ENCODE measurements around the gene RIPOR2.

RIPOR2 gene

GRCh38 chr6:24847402-24847801 is 88.4 kb downstream of the RIPOR2 start:
- no peak for DNase-seq (ENCODE audit: low read depth)

GRCh38 chr6:24845578-24845977 is 90.2 kb downstream of the RIPOR2 start:
- no peak for DNase-seq (ENCODE audit: low read depth)

GRCh38 chr6:24844903-24845302 is 90.9 kb downstream of the RIPOR2 start:
- DNase-seq (ENCODE audit: low read depth): no peak

GRCh38 chr6:24844061-24844460 is 91.7 kb downstream of the RIPOR2 start:
- DNase-seq (ENCODE audit: low read depth): no peak

GRCh38 chr6:24840187-24840586 is 95.6 kb downstream of the RIPOR2 start:
- DNase-seq (ENCODE audit: low read depth): no peak

- DNase-seq (ENCODE audit: low read depth): no peak
Measured at GRCh38 chr6:24838994-24839393, 96.8 kb downstream of the RIPOR2 start.

GRCh38 chr6:24838081-24838480 is 97.7 kb downstream of the RIPOR2 start:
- DNase-seq (ENCODE audit: low read depth): no peak

GRCh38 chr6:24836109-24836508 is 99.7 kb downstream of the RIPOR2 start:
- no peak for DNase-seq (ENCODE audit: low read depth)

- DNase-seq (ENCODE audit: low read depth): no peak
Measured at GRCh38 chr6:24833711-24834386, 101.9 kb downstream of the RIPOR2 start.

GRCh38 chr6:24832794-24833193 is 103.0 kb downstream of the RIPOR2 start:
- no peak for DNase-seq (ENCODE audit: low read depth)

- DNase-seq (ENCODE audit: low read depth): no peak
Measured at GRCh38 chr6:24831771-24832716, 103.7 kb downstream of the RIPOR2 start.

GRCh38 chr6:24829657-24830056 is 106.1 kb downstream of the RIPOR2 start:
- DNase-seq (ENCODE audit: low read depth): no peak

- DNase-seq (ENCODE audit: low read depth): no peak
Measured at GRCh38 chr6:24827970-24828369, 107.8 kb downstream of the RIPOR2 start.

GRCh38 chr6:24827162-24827561 is 108.6 kb downstream of the RIPOR2 start:
- no peak for DNase-seq (ENCODE audit: low read depth)

- no peak for DNase-seq (ENCODE audit: low read depth)
Measured at GRCh38 chr6:24825130-24825630, 110.6 kb downstream of the RIPOR2 start.

- DNase-seq (ENCODE audit: low read depth): no peak
Measured at GRCh38 chr6:24824142-24824938, 111.4 kb downstream of the RIPOR2 start.

- no peak for DNase-seq (ENCODE audit: low read depth)
Measured at GRCh38 chr6:24823185-24823584, 112.6 kb downstream of the RIPOR2 start.

- DNase-seq (ENCODE audit: low read depth): no peak
Measured at GRCh38 chr6:24822696-24823095, 113.1 kb downstream of the RIPOR2 start.

- DNase-seq (ENCODE audit: low read depth): no peak
Measured at GRCh38 chr6:24821860-24822444, 113.8 kb downstream of the RIPOR2 start.

GRCh38 chr6:24818346-24818745 is 117.4 kb downstream of the RIPOR2 start:
- no peak for DNase-seq (ENCODE audit: low read depth)

GRCh38 chr6:24809728-24810127 is 126.0 kb downstream of the RIPOR2 start:
- DNase-seq (ENCODE audit: low read depth): no peak

- DNase-seq (ENCODE audit: low read depth): no peak
Measured at GRCh38 chr6:24807584-24807983, 128.2 kb downstream of the RIPOR2 start.
